HCT116 (cell line): ENCODE measurements around the gene CRMP1.

Experiments used
- ATF3 ChIP-seq: IDR thresholded peaks from 2 replicates; pipeline ENCODE4 v1.6.1; 2012
- CTCF ChIP-seq, 3 experiments: fragments of 200-600 bp in 1 of 3; sonication (generic) in 1 of 3; IDR thresholded peaks in 2 of 3; conservative IDR thresholded peaks in 1 of 3; 2 replicates each; pipeline ENCODE4 v1.5.1; 2012 to 2017; ENCODE audit warnings: low read depth in 2 of 3, low read length in 2 of 3, antibody characterized with exemption in 1 of 3, borderline replicate concordance in 1 of 3, control low read depth in 1 of 3, mild to moderate bottlenecking in 1 of 3, mixed read lengths in 1 of 3, mixed run types in 1 of 3, moderate library complexity in 1 of 3; ENCODE audit not compliant: insufficient read depth in 1 of 3
- EGR1 ChIP-seq: IDR thresholded peaks from 2 replicates; pipeline ENCODE4 v1.6.1; 2012; ENCODE audit warnings: low read depth
- EZH2phosphoT487 ChIP-seq: fragments of 200-600 bp; IDR thresholded peaks from 2 replicates; pipeline ENCODE4 v1.6.1; 2018; ENCODE audit warnings: antibody characterized with exemption, borderline replicate concordance
- POLR2A ChIP-seq: IDR thresholded peaks from 2 replicates; pipeline ENCODE4 v1.7.0; 2011; ENCODE audit warnings: borderline replicate concordance; ENCODE audit not compliant: insufficient read depth, insufficient read length; ENCODE audit errors: extremely low read depth
- RAD21 ChIP-seq: IDR thresholded peaks from 2 replicates; pipeline ENCODE4 v1.6.1; 2012; ENCODE audit warnings: low read depth, mild to moderate bottlenecking
- YY1 ChIP-seq: IDR thresholded peaks from 2 replicates; pipeline ENCODE4 v1.6.1; 2011; ENCODE audit warnings: low read length, low read depth, moderate library complexity, mild to moderate bottlenecking; ENCODE audit not compliant: insufficient replicate concordance; ENCODE audit errors: extremely low read depth

GRCh38 chr4:5796976-5797375 is 95.9 kb downstream of the CRMP1 start:
- TF ChIP-seq EGR1 = no peak
- no peak for TF ChIP-seq RAD21
- no peak for TF ChIP-seq YY1
- no peak for TF ChIP-seq CTCF (IDR thresholded peaks at IDR 0.05 in 2 of 3, conservative IDR thresholded peaks at IDR 0.05 in 1 of 3; ENCODE audit: borderline replicate concordance in 1 of 3, insufficient read depth in 1 of 3, low read depth in 2 of 3, low read length in 2 of 3)
- TF ChIP-seq EZH2phosphoT487 = no peak
- TF ChIP-seq ATF3 = no peak
- no peak for TF ChIP-seq POLR2A
